Heart right ventricle (tissue), 16 donors: ENCODE data around the gene PCSK2. TPM values are rescaled to one million over a fixed set of nuclear protein-coding genes. Genes with fewer than 3 reads are reported as not detected.

Source experiments
- ATAC-seq, 8 donors: fragments of 200-7000 bp; cut with Tn5 transposase; one replicate each; pipeline ENCODE4 v1.9.1; 2020; ENCODE audit warnings: mild to moderate bottlenecking in 8 of 8, moderate library complexity in 8 of 8, moderate number of reproducible peaks in 1 of 8
- DNase-seq, 2 donors: peaks; one replicate each; pipeline ENCODE4 v3.0.0-alpha.2; 2020
- H3K27ac ChIP-seq, 10 donors: fragments of 200-600 bp; sonication (generic) in 2 of 10; one replicate each; pipeline versions ENCODE4 v1.5.0 to v1.8.0; 2020 to 2022; ENCODE audit warnings: mild to moderate bottlenecking in 3 of 10
- H3K27me3 ChIP-seq, 7 donors: fragments of 200-600 bp; one replicate each; pipeline ENCODE4 v1.8.0; 2021 to 2022; ENCODE audit warnings: mild to moderate bottlenecking in 2 of 7
- H3K36me3 ChIP-seq, 9 donors: fragments of 200-600 bp; sonication (generic) in 1 of 9; one replicate each; pipeline versions ENCODE4 v1.5.0 to v1.8.0; 2020 to 2022; ENCODE audit warnings: mild to moderate bottlenecking in 2 of 9
- H3K4me1 ChIP-seq, 9 donors: fragments of 200-600 bp; sonication (generic) in 1 of 9; one replicate each; pipeline versions ENCODE4 v1.5.0 to v1.8.0; 2020 to 2022; ENCODE audit warnings: mild to moderate bottlenecking in 4 of 9
- H3K4me3 ChIP-seq, 10 donors: fragments of 200-600 bp; sonication (generic) in 2 of 10; one replicate each; pipeline versions ENCODE4 v1.5.0 to v1.8.0; 2020 to 2022; ENCODE audit warnings: mild to moderate bottlenecking in 7 of 10, moderate library complexity in 2 of 10
- H3K9me3 ChIP-seq, 11 donors: fragments of 200-600 bp in 10 of 11; sonication (generic) in 2 of 11; one replicate each; pipeline versions ENCODE4 v1.5.0 to v1.8.0; 2013 to 2022; ENCODE audit warnings: mild to moderate bottlenecking in 2 of 11, control low read depth in 1 of 11, moderate library complexity in 1 of 11
- CTCF ChIP-seq, 9 donors: fragments of 200-600 bp; sonication (generic) in 2 of 9; IDR thresholded peaks; one replicate each; pipeline versions ENCODE4 v1.5.0 to v1.8.0; 2021 to 2022; ENCODE audit warnings: antibody characterized with exemption in 9 of 9, mild to moderate bottlenecking in 5 of 9, moderate library complexity in 1 of 9
- WGBS, 2 donors: extraction: QIAGEN DNeasy Blood & Tissue Kit; methylation state at CpG; one replicate each; pipeline ENCODE4 v1.1.7; 2013; ENCODE audit warnings: inconsistent platforms in 1 of 2; 5-methylcytosine and 5-hydroxymethylcytosine counted together
- intact Hi-C, 10 donors: fragments of 100-400 bp; cut with DNase I; formaldehyde crosslinking; loops; one replicate each; pipeline versions ENCODE4 v1.11.1 to v1.14.2; 2022
- polyA plus RNA-seq, 2 donors: library from polyadenylated mRNA; stranded (reverse); fragments of 200-250 nt; gene quantifications; one replicate each; pipeline ENCODE4 v1.2.3, GENCODE V29; 2013
- total RNA-seq, 10 donors: library from RNA; stranded (reverse); fragmentation: NEBNext Ultra II Directional in 3 of 10; extraction: Animal tissue kit (Norgen Biotek cat#: 25700) in 3 of 10; gene quantifications; one replicate each; pipeline versions ENCODE4 v1.2.1 to v1.2.4, GENCODE V29; 2021 to 2023
- donor health status: Arrhythmogenic right ventricular cardiomyopathy.
- donor health status: ischemic (EF 13 %, LVEDD 7.1; RV severe dilation, severe dysfunction).
- donor health status: healthy with polysubstance abuse.
- donor health status: DM: no; HTN: yes; CAD: no.
- donor health status: DM: no; HTN: no; CAD: no.
- donor health status: ischemic (EF 25% LVEDD 6.9; RV normal size, moderate dysfunction).
- donor health status: ischemic (EF 25% LVEDD 5.7; RV mildly dilated, moderate dysfunction).
- donor health status: healthy.
- donor health status: DM: yes; HTN: yes; CAD: no.
- donor health status: Ischemic cardiomyopathy.
- donor health status: ischemic (EF 35%, LVEDD 5.7; RV mildly dilated, moderate dysfunction).
- donor health status: nonischemic (EF 11% LVEDD 7.7; RV severe dilation, severe dysfunction).
- donor health status: DM: yes; HTN: yes; CAD: no.
- donor health status: PGD.
- donor health status: ischemic (EF 29% LVEDD 5.4; RV normal size, mild dysfunction).
- donor health status: nonischemic (EF 23%, LVEDD 6.1; RV moderate dilation, normal function).

Gene PCSK2
- total and polyA plus RNA-seq, 12 donors = 0.09 to 1.4 (median 0.66) TPM; not detected in 1

GRCh38 chr20:17326096-17326495 lies 99.3 kb downstream of the PCSK2 start:
- H3K4me1 ChIP-seq = no peaks in the 10 kb centered on the region
- intact Hi-C loops = no loop called here
- no peaks in the 10 kb centered on the region for H3K9me3 ChIP-seq
- H3K27me3 ChIP-seq = peaks cover 0 to 25% (median 15%) of the 10 kb centered on the region in 7 donors
- H3K36me3 ChIP-seq = no peaks in the 10 kb centered on the region
- TF ChIP-seq CTCF (IDR thresholded peaks at IDR 0.05) = no peak
- DNase-seq (no peak), ATAC-seq (no peak)
- 75 to 85% methylated on average over 2 of the region's 2 CpGs for WGBS, 2 donors
- H3K4me3 ChIP-seq = no peak overlapping the region
- H3K27ac ChIP-seq = no peak overlapping the region

GRCh38 chr20:17327185-17328148 lies 100.6 kb downstream of the PCSK2 start:
- no peak overlapping the region for H3K4me3 ChIP-seq
- H3K9me3 ChIP-seq = no peaks in the 10 kb centered on the region
- H3K36me3 ChIP-seq = no peaks in the 10 kb centered on the region
- H3K27ac ChIP-seq = no peak overlapping the region
- peaks cover 0 to 25% (median 15%) of the 10 kb centered on the region in 7 donors for H3K27me3 ChIP-seq
- 26 to 35% methylated on average over 28 of the region's 28 CpGs for WGBS, 2 donors
- intact Hi-C loops = no loop called here
- H3K4me1 ChIP-seq = no peaks in the 10 kb centered on the region
- ATAC-seq (no peak), DNase-seq (no peak)
- no peak for TF ChIP-seq CTCF (IDR thresholded peaks at IDR 0.05)

GRCh38 chr20:17334932-17335331 lies 108.1 kb downstream of the PCSK2 start:
- H3K27me3 ChIP-seq = peaks cover 0 to 4% (median 0%) of the 10 kb centered on the region in 7 donors
- H3K9me3 ChIP-seq = no peaks in the 10 kb centered on the region
- H3K36me3 ChIP-seq = no peaks in the 10 kb centered on the region
- ATAC-seq (no peak), DNase-seq (no peak)
- intact Hi-C loops = no loop called here
- no peaks in the 10 kb centered on the region for H3K4me1 ChIP-seq
- H3K27ac ChIP-seq = no peak overlapping the region
- H3K4me3 ChIP-seq = no peak overlapping the region
- 74 to 84% methylated on average over 5 of the region's 5 CpGs for WGBS, 2 donors
- no peak for TF ChIP-seq CTCF (IDR thresholded peaks at IDR 0.05)

GRCh38 chr20:17339000-17339399 lies 112.2 kb downstream of the PCSK2 start:
- no peaks in the 10 kb centered on the region for H3K36me3 ChIP-seq
- WGBS, 2 donors = 63 to 69% methylated on average over 6 of the region's 6 CpGs
- H3K27me3 ChIP-seq = no peaks in the 10 kb centered on the region
- intact Hi-C loops = no loop called here
- no peak for ATAC-seq
- H3K27ac ChIP-seq = no peak overlapping the region
- no peaks in the 10 kb centered on the region for H3K4me1 ChIP-seq
- no peak for DNase-seq
- H3K4me3 ChIP-seq = no peak overlapping the region
- TF ChIP-seq CTCF (IDR thresholded peaks at IDR 0.05) = no peak
- H3K9me3 ChIP-seq = peaks cover 0 to 7% (median 0%) of the 10 kb centered on the region in 11 donors
